ENCODE results near the gene MPL. TPM values are rescaled to one million over a fixed set of nuclear protein-coding genes. Genes with fewer than 3 reads are reported as not detected.
A peak's percentile ranks its signal among the peaks of the same experiment; 100 is the strongest.

Gene MPL
- polyA plus RNA-seq, 1 of the 3 experiments (the other 2 are of a cell fraction): not detected

DNA sequence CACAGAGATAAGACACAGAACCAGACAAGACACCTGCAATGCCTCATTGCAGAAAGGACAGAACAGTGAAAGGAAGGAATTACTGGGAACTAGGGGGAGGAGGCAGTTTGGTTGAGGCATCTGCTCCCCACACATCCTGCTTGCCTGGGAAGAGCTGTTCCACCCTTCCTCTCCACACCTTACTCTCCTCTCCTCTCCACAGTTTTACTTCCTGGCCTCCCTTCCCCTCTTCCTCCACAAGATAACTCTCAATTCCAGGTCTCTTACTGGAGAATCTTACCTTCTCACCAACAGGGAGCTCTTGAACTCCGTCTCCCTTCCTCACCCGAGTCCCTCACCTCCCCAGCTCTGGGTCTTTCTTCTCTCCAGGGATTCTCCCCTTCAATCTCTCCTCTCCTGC is 28.1 kb downstream of the MPL start:
- WGBS (ENCODE audit: low lambda C conversion rate): 97% methylated on average over 2 of the region's 2 CpGs
- Histone ChIP-seq H2AFZ (ENCODE audit: low read depth) (no peak overlapping the region), H3K36me3 (replicated peaks in 1 of 2; ENCODE audit: control insufficient read depth in 1 of 2, insufficient read depth in 2 of 2, low read length in 1 of 2) (peaks cover 40 to 42% of the 10 kb centered on the region in 2 experiments), H3K9me3 (no peaks in the 10 kb centered on the region), H3K27me3 (ENCODE audit: insufficient read depth) (no peaks in the 10 kb centered on the region), H3K9ac (peak overlapping the region; percentile 75; the same call in 1 of the 2 replicates), H3K27ac (ENCODE audit: low read depth in 2 of 2, low read length in 1 of 2) (no peak overlapping the region), H3K4me3 (ENCODE audit: low read depth in 2 of 2, low read length in 1 of 2) (0 out of 4 replicates have a peak overlapping the region, but pooled peaks of 1 of the 2 experiments have one; percentile 73), H3F3A (replicated peaks; ENCODE audit: insufficient read depth) (peaks cover 33% of the 10 kb centered on the region), H3K9me2 (no peaks in the 10 kb centered on the region), H4K20me1 (ENCODE audit: insufficient read depth) (no peaks in the 10 kb centered on the region), H3K4me1 (ENCODE audit: control insufficient read depth in 1 of 2, insufficient read depth in 2 of 2, low read depth in 1 of 2, low read length in 1 of 2) (peaks cover 15 to 19% of the 10 kb centered on the region in 2 experiments; a peak in 3 of 4 replicates), H3K79me2 (ENCODE audit: insufficient read depth) (peaks cover 88% of the 10 kb centered on the region), H3K4me2 (peak overlapping the region; percentile 81)
- TF ChIP-seq, protein P1, sequence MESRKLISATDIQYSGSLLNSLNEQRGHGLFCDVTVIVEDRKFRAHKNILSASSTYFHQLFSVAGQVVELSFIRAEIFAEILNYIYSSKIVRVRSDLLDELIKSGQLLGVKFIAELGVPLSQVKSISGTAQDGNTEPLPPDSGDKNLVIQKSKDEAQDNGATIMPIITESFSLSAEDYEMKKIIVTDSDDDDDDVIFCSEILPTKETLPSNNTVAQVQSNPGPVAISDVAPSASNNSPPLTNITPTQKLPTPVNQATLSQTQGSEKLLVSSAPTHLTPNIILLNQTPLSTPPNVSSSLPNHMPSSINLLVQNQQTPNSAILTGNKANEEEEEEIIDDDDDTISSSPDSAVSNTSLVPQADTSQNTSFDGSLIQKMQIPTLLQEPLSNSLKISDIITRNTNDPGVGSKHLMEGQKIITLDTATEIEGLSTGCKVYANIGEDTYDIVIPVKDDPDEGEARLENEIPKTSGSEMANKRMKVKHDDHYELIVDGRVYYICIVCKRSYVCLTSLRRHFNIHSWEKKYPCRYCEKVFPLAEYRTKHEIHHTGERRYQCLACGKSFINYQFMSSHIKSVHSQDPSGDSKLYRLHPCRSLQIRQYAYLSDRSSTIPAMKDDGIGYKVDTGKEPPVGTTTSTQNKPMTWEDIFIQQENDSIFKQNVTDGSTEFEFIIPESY (IDR thresholded peaks at IDR 0.05; ENCODE audit: borderline replicate concordance, low read depth): no peak
- TF ChIP-seq NRF1 (IDR thresholded peaks at IDR 0.05; ENCODE audit: low read depth, low read length) (no peak), MXI1 (IDR thresholded peaks at IDR 0.05; ENCODE audit: low read depth, low read length) (no peak)
- no peak for DNase-seq
- ChIA-PET CTCF (no interaction called here), POLR2A (no interaction called here)

DNA sequence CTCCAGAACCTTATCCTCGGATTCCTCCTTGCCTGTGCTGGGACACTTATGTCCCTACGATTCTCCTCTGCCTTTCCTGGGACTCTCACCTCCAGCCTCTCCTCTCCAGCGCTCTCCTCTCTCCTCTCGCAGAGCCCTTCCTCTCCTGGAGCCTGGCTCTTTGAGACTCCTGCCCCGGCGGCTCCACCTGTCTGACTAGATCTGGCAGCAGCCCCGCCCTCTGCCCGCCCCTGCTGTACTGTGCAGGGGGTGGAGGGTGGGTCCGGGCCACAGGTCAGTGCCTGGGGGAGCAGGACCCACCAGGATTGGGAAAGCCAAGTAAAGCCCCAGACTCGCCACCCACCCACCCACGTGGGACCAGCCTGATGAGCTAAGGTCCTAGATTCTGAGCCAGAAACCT is 28.6 kb downstream of the MPL start:
- H4K20me1 ChIP-seq (ENCODE audit: insufficient read depth): no peaks in the 10 kb centered on the region
- no peak overlapping the region for H3K27ac ChIP-seq (ENCODE audit: low read depth in 2 of 2, low read length in 1 of 2)
- peaks cover 14 to 15% of the 10 kb centered on the region in 2 experiments; a peak in 3 of 4 replicates for H3K4me1 ChIP-seq (ENCODE audit: control insufficient read depth in 1 of 2, insufficient read depth in 2 of 2, low read depth in 1 of 2, low read length in 1 of 2)
- peak overlapping the region; percentile 75 for H3K9ac ChIP-seq
- POLR2A ChIA-PET: no interaction called here
- 90% methylated on average over 9 of the region's 11 CpGs for WGBS (ENCODE audit: low lambda C conversion rate)
- H3F3A ChIP-seq (replicated peaks; ENCODE audit: insufficient read depth): peaks cover 38% of the 10 kb centered on the region
- H3K79me2 ChIP-seq (ENCODE audit: insufficient read depth): peaks cover 85% of the 10 kb centered on the region
- peak overlapping the region in 1 of 2 experiments; percentile 73; a peak in 3 of 4 replicates for H3K4me3 ChIP-seq (ENCODE audit: low read depth in 2 of 2, low read length in 1 of 2)
- peak overlapping the region; percentile 81 for H3K4me2 ChIP-seq
- no peak overlapping the region for H2AFZ ChIP-seq (ENCODE audit: low read depth)
- DNase-seq: no peak
- H3K9me2 ChIP-seq: no peaks in the 10 kb centered on the region
- H3K36me3 ChIP-seq (replicated peaks in 1 of 2; ENCODE audit: control insufficient read depth in 1 of 2, insufficient read depth in 2 of 2, low read length in 1 of 2): peaks cover 38 to 41% of the 10 kb centered on the region in 2 experiments
- TF ChIP-seq RCOR1 (IDR thresholded peaks at IDR 0.05; ENCODE audit: low read length) (no peak), JUND (IDR thresholded peaks at IDR 0.05) (no peak), RFX5 (IDR thresholded peaks at IDR 0.05; ENCODE audit: low read length) (no peak), YY1 (IDR thresholded peaks at IDR 0.05; ENCODE audit: low read depth) (no peak), GABPA (IDR thresholded peaks at IDR 0.05; ENCODE audit: low read depth) (no peak), POLR2AphosphoS5 (IDR thresholded peaks at IDR 0.05; ENCODE audit: low read depth, low read length) (no peak), TCF12 (IDR thresholded peaks at IDR 0.05) (no peak), NRF1 (IDR thresholded peaks at IDR 0.05; ENCODE audit: low read depth, low read length) (no peak), MXI1 (IDR thresholded peaks at IDR 0.05; ENCODE audit: low read depth, low read length) (no peak), RXRA (IDR thresholded peaks at IDR 0.05; ENCODE audit: borderline replicate concordance, low read depth) (no peak), RAD21 (IDR thresholded peaks at IDR 0.05; ENCODE audit: low read length) (no peak)
- TF ChIP-seq, protein P2, sequence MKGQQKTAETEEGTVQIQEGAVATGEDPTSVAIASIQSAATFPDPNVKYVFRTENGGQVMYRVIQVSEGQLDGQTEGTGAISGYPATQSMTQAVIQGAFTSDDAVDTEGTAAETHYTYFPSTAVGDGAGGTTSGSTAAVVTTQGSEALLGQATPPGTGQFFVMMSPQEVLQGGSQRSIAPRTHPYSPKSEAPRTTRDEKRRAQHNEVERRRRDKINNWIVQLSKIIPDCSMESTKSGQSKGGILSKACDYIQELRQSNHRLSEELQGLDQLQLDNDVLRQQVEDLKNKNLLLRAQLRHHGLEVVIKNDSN (IDR thresholded peaks at IDR 0.05; ENCODE audit: borderline replicate concordance, low read depth): no peak
- TF ChIP-seq, protein P3, sequence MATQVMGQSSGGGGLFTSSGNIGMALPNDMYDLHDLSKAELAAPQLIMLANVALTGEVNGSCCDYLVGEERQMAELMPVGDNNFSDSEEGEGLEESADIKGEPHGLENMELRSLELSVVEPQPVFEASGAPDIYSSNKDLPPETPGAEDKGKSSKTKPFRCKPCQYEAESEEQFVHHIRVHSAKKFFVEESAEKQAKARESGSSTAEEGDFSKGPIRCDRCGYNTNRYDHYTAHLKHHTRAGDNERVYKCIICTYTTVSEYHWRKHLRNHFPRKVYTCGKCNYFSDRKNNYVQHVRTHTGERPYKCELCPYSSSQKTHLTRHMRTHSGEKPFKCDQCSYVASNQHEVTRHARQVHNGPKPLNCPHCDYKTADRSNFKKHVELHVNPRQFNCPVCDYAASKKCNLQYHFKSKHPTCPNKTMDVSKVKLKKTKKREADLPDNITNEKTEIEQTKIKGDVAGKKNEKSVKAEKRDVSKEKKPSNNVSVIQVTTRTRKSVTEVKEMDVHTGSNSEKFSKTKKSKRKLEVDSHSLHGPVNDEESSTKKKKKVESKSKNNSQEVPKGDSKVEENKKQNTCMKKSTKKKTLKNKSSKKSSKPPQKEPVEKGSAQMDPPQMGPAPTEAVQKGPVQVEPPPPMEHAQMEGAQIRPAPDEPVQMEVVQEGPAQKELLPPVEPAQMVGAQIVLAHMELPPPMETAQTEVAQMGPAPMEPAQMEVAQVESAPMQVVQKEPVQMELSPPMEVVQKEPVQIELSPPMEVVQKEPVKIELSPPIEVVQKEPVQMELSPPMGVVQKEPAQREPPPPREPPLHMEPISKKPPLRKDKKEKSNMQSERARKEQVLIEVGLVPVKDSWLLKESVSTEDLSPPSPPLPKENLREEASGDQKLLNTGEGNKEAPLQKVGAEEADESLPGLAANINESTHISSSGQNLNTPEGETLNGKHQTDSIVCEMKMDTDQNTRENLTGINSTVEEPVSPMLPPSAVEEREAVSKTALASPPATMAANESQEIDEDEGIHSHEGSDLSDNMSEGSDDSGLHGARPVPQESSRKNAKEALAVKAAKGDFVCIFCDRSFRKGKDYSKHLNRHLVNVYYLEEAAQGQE (IDR thresholded peaks at IDR 0.05; ENCODE audit: low read depth, low read length): no peak
- no peaks in the 10 kb centered on the region for H3K27me3 ChIP-seq (ENCODE audit: insufficient read depth)
- CTCF ChIA-PET: no interaction called here
- no peaks in the 10 kb centered on the region for H3K9me3 ChIP-seq

Measured in SK-N-SH (cell line).